Activated CD4-positive, alpha-beta T cell treated with anti-CD3 and anti-CD28 coated beads for 36 hours (primary cell): ENCODE results near the gene CLIP3. TPM values are rescaled to one million over a fixed set of nuclear protein-coding genes. Genes with fewer than 3 reads are reported as not detected.
"Not testable (repeated sequence)": the region's sequence is repeated elsewhere in the genome, so short reads cannot be mapped to it uniquely, and the experiment has no call there.

Experiments
- ATAC-seq: fragments of 200-7000 bp; cut with Tn5 transposase; one replicate; pipeline ENCODE4 v1.10.0; 2021; ENCODE audit warnings: mild to moderate bottlenecking, moderate library complexity
- CTCF ChIA-PET: fragments of 350-600 bp; sonication (Branson Sonifier 250); formaldehyde crosslinking; loops from one replicate; lab custom pipeline; 2021; ENCODE audit warnings: antibody characterized with exemption; lab: Charles Lee
- POLR2A ChIA-PET: fragments of 350-600 bp; sonication (Branson Sonifier 250); formaldehyde crosslinking; loops from one replicate; lab custom pipeline; 2021; ENCODE audit warnings: antibody characterized with exemption, inconsistent platforms; lab: Charles Lee
- DNase-seq: peaks from one replicate; pipeline ENCODE4 v3.0.0-alpha.2; 2020
- H3K27ac Mint-ChIP-seq: one replicate; pipeline ENCODE4 v1.8.0; 2021; ENCODE audit warnings: mixed read lengths
- H3K27me3 Mint-ChIP-seq: one replicate; pipeline ENCODE4 v1.8.0; 2021; ENCODE audit warnings: mixed read lengths
- H3K36me3 Mint-ChIP-seq: one replicate; pipeline ENCODE4 v1.8.0; 2021; ENCODE audit warnings: low read depth, mixed read lengths
- H3K4me1 Mint-ChIP-seq: one replicate; pipeline ENCODE4 v1.8.0; 2021; ENCODE audit warnings: mixed read lengths
- H3K4me3 Mint-ChIP-seq: one replicate; pipeline ENCODE4 v1.8.0; 2021; ENCODE audit warnings: mild to moderate bottlenecking, moderate library complexity, mixed read lengths
- H3K9me3 Mint-ChIP-seq: one replicate; pipeline ENCODE4 v1.8.0; 2021; ENCODE audit warnings: low read depth, mixed read lengths
- intact Hi-C, 2 experiments: fragments of 100-400 bp; cut with DNase I in 1 of 2; cut with micrococcal nuclease in 1 of 2; formaldehyde crosslinking; loops; one replicate each; pipeline versions ENCODE4 v1.14.2 to v1.15.1; 2022 to 2024; cut with DNase I, micrococcal nuclease
- total RNA-seq, 2 experiments: library from RNA; stranded (reverse); gene quantifications; one replicate each; pipeline ENCODE4 v1.2.3, GENCODE V29; 2021

Gene CLIP3
- total RNA-seq, 2 experiments from 2014 or later, result 0.16 to 0.42 TPM

DNA sequence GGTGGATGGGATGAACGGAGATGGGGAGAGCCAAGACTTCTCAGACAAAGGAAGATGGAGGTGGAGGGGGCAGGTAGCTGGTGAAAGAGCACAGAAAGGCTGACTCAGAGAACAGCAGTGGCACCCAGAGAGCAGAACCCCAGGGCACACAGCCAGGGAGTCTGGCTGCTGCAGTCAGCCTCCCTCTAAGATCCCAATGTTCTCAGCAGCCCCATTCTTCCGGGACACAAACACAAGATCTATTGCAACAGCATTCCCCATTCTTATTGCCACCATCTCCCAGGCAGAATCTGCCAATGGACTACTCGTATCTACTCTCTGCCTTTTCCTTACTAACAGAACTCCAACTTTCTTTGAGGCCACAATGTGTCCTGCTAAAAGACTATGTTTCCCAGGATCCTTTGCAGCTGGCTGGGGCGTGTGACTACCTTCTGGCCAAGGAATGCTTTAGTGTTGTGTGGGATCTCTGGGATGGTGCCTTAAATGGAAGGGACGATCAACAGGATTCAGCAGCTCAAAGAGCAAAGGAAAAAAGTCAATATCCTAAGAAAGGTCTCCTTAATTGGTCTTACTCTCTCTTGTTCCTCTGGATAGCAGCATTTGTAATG lies 13.9 kb upstream of the CLIP3 start:
- ChIA-PET CTCF (no interaction called here), POLR2A (no interaction called here)
- intact Hi-C loops, result no loop called here
- Mint-ChIP-seq H3K27ac (no peak overlapping the region), H3K4me3 (no peak overlapping the region), H3K4me1 (no peaks in the 10 kb centered on the region), H3K36me3 (peaks cover 4% of the 10 kb centered on the region), H3K27me3 (no peaks in the 10 kb centered on the region), H3K9me3 (no peaks in the 10 kb centered on the region)
- DNase-seq (no peak), ATAC-seq (no peak)

DNA sequence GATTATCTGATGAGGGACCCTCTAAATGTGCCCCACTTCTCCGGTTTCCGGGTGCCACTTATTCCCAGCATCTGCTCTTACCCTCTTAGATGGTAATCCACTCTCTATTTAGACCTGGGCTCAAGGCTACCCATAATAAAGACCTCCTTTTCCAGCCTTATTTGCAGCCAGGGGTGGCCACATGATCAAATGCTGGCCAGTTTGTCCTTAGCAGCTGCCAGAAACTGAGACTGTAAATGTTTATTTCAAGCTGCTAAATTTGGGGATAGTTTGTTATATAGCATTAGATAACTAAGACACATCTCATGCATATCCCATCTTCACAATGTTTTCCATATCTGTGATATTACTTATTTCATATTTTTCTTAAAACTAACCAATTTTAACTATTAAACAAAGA lies 11.3 kb upstream of the CLIP3 start:
- no peak for ATAC-seq
- Mint-ChIP-seq H3K27me3 (no peaks in the 10 kb centered on the region), H3K4me3 (no peak overlapping the region), H3K9me3 (no peaks in the 10 kb centered on the region), H3K4me1 (no peaks in the 10 kb centered on the region), H3K27ac (no peak overlapping the region), H3K36me3 (peaks cover 9% of the 10 kb centered on the region)
- POLR2A ChIA-PET, result no interaction called here
- intact Hi-C loops, result no loop called here
- CTCF ChIA-PET, result no interaction called here
- DNase-seq, result no peak

DNA sequence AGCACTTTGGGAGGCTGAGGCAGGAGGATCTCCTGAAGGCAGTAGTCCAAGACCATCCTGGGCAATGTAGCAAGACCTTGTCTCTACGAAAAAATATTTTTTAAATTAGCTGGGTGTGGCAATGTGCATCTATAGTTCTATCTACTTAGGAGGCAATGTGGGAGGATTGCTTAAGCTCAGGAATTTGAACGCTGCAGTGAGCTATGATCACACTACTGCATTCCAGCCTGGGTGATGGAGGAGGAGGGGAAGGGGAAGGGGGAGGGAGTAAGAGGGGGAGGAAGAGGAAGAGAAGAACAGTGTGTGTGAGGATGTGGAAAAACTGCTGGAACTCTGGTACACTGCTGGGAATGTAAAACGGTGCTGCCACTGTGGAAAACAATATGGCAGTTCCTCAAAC lies 9.2 kb upstream of the CLIP3 start:
- ChIA-PET POLR2A (no interaction called here), CTCF (no interaction called here)
- no peak overlapping the region for H3K27ac Mint-ChIP-seq
- no peak overlapping the region for H3K4me3 Mint-ChIP-seq
- intact Hi-C loops, result no loop called here
- peaks cover 9% of the 10 kb centered on the region for H3K36me3 Mint-ChIP-seq
- ATAC-seq (no peak), DNase-seq (no peak)
- H3K4me1 Mint-ChIP-seq, result peaks cover 5% of the 10 kb centered on the region
- no peaks in the 10 kb centered on the region for H3K27me3 Mint-ChIP-seq
- H3K9me3 Mint-ChIP-seq, result no peaks in the 10 kb centered on the region

DNA sequence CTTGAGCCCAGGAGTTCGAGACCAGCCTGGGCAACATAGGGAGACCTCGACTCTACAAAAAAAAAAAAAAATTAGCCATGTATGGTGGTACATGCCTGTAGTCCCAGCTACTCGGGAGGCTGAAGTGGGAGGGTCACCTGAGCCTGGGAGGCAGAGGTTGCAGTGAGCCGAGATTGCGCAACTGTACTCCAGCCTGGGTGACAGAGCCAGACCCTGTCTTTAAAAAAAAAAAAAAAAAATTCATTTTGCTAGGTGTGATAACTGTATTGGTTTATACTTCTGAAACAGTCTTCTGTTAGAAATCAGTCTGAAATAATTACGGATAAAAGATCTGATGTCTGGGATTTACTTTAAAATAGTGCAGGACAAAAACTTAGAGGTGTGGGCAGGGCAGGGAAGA lies 8.4 kb upstream of the CLIP3 start:
- POLR2A ChIA-PET, DNase-seq, intact Hi-C loops, ATAC-seq, H3K36me3 Mint-ChIP-seq, H3K27ac Mint-ChIP-seq, H3K4me1 Mint-ChIP-seq, H3K9me3 Mint-ChIP-seq, H3K27me3 Mint-ChIP-seq, H3K4me3 Mint-ChIP-seq: not testable (repeated sequence)
- CTCF ChIA-PET, result interaction anchor here (0.7 kb wide), 1 partner anchor 72 kb away, joined by 4 read pairs; no protein-coding TSS in a partner anchor

DNA sequence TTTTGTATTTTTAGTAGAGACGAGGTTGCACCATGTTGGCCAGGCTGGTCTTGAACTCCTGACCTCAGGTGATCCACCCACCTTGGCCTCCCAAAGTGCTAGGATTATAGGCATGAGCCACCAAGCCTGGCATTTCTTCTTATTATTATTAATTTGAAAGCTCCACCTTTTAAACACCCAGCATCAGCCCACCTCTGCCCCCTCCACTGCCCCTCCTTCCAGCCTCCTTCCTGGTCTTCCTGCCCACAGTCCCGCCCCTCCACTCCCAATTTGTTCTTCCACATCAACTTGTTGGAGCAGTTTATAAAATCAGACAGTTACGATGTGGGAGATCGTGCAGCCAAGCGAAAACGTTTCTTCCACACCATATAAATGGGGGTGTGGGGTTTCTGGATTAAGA lies 7.8 kb upstream of the CLIP3 start:
- peaks cover 5% of the 10 kb centered on the region for H3K36me3 Mint-ChIP-seq
- H3K4me1 Mint-ChIP-seq, result peaks cover 14% of the 10 kb centered on the region
- ChIA-PET CTCF (interaction anchor here (0.7 kb wide), 1 partner anchor 72 kb away, joined by 4 read pairs; no protein-coding TSS in a partner anchor), POLR2A (no interaction called here)
- intact Hi-C loops, result no loop called here
- no peak for DNase-seq
- ATAC-seq, result no peak
- H3K4me3 Mint-ChIP-seq, result no peak overlapping the region
- H3K27me3 Mint-ChIP-seq, result no peaks in the 10 kb centered on the region
- H3K9me3 Mint-ChIP-seq, result no peaks in the 10 kb centered on the region
- no peak overlapping the region for H3K27ac Mint-ChIP-seq

DNA sequence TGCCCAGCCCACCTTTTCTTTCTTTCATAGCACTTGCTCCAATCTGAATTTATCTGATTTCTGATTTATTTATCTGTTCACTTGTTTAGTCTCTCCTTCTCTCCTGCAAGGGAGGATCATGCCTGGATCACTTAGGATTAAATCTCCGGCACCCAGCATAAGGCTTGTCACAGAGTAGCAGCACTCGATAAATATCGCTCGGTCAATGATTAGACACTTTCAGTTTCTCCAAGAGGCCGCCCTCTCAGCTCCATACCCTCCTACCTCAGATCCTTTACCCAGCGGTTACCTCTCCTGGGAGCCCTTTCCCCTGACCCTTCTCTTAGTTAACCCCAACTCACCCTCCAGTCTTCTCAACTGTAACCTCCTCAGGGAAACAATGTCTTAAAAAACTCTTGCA lies 1.4 kb downstream of the CLIP3 start:
- Mint-ChIP-seq H3K4me1 (peaks cover 24% of the 10 kb centered on the region), H3K27me3 (no peaks in the 10 kb centered on the region), H3K27ac (no peak overlapping the region), H3K4me3 (no peak overlapping the region), H3K36me3 (peaks cover 26% of the 10 kb centered on the region), H3K9me3 (no peaks in the 10 kb centered on the region)
- ChIA-PET CTCF (no interaction called here), POLR2A (no interaction called here)
- no peak for DNase-seq
- ATAC-seq, result no peak
- intact Hi-C loops, result no loop called here

DNA sequence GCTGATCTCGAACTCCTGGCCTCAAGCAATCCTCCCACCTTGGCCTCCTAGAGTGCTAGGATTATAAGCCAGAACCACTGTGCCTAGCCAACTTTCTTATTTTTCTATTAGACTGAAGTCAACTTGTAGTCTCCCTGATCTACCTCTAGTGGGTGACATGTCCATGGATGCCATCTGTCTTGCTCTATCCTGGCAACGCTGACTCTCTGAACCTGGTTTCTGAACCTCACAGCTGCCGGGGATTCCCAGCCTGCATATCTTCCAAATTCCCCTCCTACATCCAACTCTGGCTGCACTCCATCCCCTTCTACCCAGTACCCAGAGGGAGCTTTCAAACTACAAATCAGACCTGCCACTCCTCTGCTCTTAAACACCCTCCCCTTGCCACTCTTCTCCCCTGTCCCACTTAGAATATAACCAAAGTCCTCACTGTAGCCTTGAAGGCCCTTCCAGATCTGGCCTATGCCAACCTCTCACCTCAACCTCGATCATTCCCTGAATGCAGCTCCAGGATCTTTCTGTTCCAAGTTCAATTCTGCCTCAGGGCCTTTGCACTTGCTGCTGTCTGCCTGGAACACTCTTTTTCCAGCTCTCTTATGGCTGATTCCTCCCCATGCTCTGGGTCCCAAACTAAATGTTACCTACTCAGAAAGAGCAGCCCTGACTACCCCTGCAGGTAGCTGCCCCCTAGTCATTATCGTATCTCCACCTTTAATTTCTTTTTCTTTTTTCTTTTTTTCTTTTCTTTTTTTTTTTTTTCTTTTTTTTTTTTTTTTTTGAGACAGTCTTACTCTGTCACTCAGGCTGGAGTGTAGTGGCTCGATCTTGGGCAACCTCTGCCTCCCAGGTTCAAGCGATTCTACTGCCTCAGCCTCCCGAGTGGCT lies 2.2 kb downstream of the CLIP3 start:
- CTCF ChIA-PET, result no interaction called here

DNA sequence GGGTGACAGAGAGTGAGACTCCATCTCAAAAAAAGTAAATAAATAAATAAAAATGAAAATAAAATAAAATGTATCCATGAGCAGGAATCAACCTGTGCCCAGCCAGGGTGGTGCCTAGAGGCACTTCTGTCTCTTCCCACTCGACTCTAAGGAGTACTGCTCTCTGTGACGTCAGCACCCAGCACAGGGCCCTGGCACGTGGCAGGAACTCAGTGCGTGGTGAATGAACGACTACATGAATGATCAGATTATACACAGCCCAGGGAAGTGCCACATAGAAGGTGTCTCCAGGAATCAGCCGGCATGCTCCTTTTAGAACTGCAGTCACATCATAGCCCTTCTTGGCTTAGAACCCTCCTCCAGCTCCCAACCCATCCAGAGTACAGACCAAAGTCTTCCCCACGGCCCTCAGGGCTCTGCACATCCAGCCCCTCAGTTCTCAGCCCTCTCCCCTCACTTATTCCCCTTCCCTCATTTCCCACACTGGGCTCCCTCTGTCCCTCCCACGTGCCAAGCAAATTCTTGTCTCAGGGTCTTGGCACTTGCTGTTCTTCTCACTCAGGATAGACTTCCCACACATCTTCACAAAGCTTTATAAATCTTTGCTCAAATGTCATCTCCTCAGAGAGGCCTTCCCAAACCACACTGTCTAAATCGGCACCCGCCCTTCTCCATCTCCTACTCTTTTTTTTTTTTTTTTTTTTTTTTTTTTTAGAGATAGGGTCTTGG lies 4.2 kb downstream of the CLIP3 start:
- no peak overlapping the region for H3K27ac Mint-ChIP-seq
- intact Hi-C loops, result no loop called here
- ATAC-seq, result no peak

More for the DNA sequence above, 2.2 kb downstream of the CLIP3 start:
- H3K27me3 Mint-ChIP-seq, result no peaks in the 10 kb centered on the region
- H3K36me3 Mint-ChIP-seq, result peaks cover 26% of the 10 kb centered on the region
- DNase-seq, result no peak
- H3K9me3 Mint-ChIP-seq, result no peaks in the 10 kb centered on the region
- POLR2A ChIA-PET, result no interaction called here
- H3K4me1 Mint-ChIP-seq, result peaks cover 18% of the 10 kb centered on the region
- H3K4me3 Mint-ChIP-seq, result no peak overlapping the region
- ATAC-seq, result no peak
- no peak overlapping the region for H3K27ac Mint-ChIP-seq
- intact Hi-C loops, result no loop called here

DNA sequence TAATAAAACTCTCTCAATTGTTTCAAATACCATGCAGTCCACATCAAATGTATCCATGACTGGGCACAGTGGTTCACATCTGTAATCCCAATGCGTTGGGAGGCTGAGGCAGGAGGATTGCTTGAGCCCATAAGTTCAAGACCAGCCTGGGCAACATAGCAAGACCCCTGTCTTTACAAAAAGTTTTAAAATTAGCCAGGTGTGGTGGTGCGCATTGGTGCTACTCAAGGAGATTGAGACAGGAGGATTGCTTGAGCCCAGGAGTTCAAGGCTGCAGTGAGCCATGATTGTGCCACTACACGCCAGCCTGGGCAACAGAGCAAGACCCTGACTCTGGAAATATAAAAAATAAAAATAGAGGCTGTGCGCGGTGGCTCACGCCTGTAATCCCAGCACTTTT lies 5.0 kb downstream of the CLIP3 start:
- DNase-seq (no peak), ATAC-seq (no peak)
- peaks cover 25% of the 10 kb centered on the region for H3K36me3 Mint-ChIP-seq
- H3K27ac Mint-ChIP-seq, result no peak overlapping the region
- ChIA-PET POLR2A (no interaction called here), CTCF (no interaction called here)
- H3K9me3 Mint-ChIP-seq, result no peaks in the 10 kb centered on the region
- H3K27me3 Mint-ChIP-seq, result no peaks in the 10 kb centered on the region
- H3K4me1 Mint-ChIP-seq, result peaks cover 5% of the 10 kb centered on the region
- intact Hi-C loops, result no loop called here
- no peak overlapping the region for H3K4me3 Mint-ChIP-seq

More for the DNA sequence above, 4.2 kb downstream of the CLIP3 start:
- no peak overlapping the region for H3K4me3 Mint-ChIP-seq
- CTCF ChIA-PET, result no interaction called here
- no peaks in the 10 kb centered on the region for H3K27me3 Mint-ChIP-seq
- DNase-seq, result no peak
- peaks cover 9% of the 10 kb centered on the region for H3K4me1 Mint-ChIP-seq
- peaks cover 20% of the 10 kb centered on the region for H3K36me3 Mint-ChIP-seq
- POLR2A ChIA-PET, result interaction anchor here (0.6 kb wide), 1 partner anchor 266 kb away, joined by 7 read pairs; no protein-coding TSS in a partner anchor
- no peaks in the 10 kb centered on the region for H3K9me3 Mint-ChIP-seq

DNA sequence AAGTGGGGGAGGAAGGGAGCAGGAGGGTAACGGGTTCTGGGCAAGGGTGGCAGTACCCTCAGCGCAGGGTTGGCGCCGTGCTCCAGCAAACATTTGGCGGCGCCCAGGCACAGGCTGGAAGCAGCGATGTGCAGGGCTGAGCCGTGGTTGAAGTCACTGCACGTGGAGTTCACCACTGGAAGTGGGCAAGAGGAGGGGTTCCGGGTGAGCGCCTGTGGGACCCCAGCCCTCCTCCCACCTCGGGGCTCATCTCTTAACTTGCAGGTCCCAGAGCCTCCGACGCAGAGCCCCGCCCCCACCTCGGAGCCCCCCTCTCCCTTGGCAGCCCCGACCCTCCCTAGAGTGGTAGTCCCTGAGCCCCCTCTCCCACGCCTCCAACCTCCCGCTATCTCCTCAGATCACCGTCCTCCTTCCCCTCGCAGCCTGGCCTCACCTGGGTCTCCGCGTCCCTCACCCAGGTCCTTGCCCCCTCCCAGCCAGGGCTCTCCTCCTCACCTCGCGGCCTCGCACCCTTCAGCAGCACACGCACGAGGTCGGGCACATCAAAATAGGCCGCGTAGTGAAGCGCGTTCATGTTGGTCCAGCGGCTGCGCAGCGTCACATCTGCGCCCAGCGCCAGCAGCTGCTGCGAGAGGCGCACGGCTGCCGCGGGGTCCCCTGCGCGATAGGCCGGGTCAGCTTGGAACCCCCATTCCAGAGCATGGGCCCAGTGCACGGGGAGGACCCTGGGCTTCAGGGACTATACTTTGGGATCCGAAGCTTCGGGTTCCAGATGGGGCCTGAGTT lies 6.4 kb downstream of the CLIP3 start:
- CTCF ChIA-PET, result interaction anchor here (0.7 kb wide), 1 partner anchor 28 kb away, joined by 4 read pairs; no protein-coding TSS in a partner anchor
- intact Hi-C loops, result no loop called here
- Mint-ChIP-seq H3K4me1 (no peaks in the 10 kb centered on the region), H3K4me3 (no peak overlapping the region), H3K36me3 (peaks cover 26% of the 10 kb centered on the region), H3K27ac (no peak overlapping the region), H3K27me3 (no peaks in the 10 kb centered on the region), H3K9me3 (no peaks in the 10 kb centered on the region)
- DNase-seq, result no peak
- POLR2A ChIA-PET, result no interaction called here
- ATAC-seq, result no peak

DNA sequence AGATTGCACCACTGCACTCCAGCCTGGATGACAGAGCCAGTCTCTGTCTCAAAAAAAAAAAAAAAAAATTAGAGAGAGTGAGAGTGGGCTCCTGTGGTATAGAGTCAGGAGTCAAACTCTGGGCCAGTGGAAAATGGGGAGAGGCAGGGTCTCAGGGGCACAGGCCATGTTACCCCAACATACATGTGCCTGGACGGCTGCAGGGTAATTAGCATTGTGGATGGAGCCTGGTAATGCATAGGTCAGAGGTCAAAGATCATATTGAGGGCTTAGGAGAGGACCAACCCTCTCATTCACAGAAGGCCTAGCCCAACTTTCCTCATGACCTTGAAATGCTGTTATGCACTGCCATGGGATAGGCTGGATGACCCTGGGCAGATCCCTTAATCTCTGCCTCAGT lies 7.1 kb downstream of the CLIP3 start:
- peaks cover 30% of the 10 kb centered on the region for H3K36me3 Mint-ChIP-seq
- H3K27me3 Mint-ChIP-seq, result no peaks in the 10 kb centered on the region
- ChIA-PET CTCF (interaction anchor here (0.7 kb wide), 1 partner anchor 29 kb away, joined by 4 read pairs; no protein-coding TSS in a partner anchor), POLR2A (no interaction called here)
- H3K4me3 Mint-ChIP-seq, result no peak overlapping the region
- ATAC-seq (no peak), DNase-seq (no peak)
- no peaks in the 10 kb centered on the region for H3K9me3 Mint-ChIP-seq
- intact Hi-C loops, result no loop called here
- no peak overlapping the region for H3K27ac Mint-ChIP-seq
- H3K4me1 Mint-ChIP-seq, result no peaks in the 10 kb centered on the region
